A673 (cell line): ENCODE results near the gene ALG13.

Experiments used
- EZH2 ChIP-seq: fragments of 200-600 bp; sonication (generic); IDR thresholded peaks from 2 replicates; pipeline ENCODE4 v1.6.1; 2017; ENCODE audit warnings: borderline replicate concordance, low read depth, mild to moderate bottlenecking, mixed read lengths, antibody characterized with exemption, low read length; ENCODE audit not compliant: poor library complexity, severe bottlenecking
- TF ChIP-seq, protein P1 (sequence below): fragments of 300-800, 200-600 bp; sonication (generic); conservative IDR thresholded peaks from 2 replicates; pipeline ENCODE4 v1.5.1; 2017; ENCODE audit warnings: low read depth, mild to moderate bottlenecking, antibody characterized with exemption, low read length, moderate library complexity, mixed read lengths

DNA sequence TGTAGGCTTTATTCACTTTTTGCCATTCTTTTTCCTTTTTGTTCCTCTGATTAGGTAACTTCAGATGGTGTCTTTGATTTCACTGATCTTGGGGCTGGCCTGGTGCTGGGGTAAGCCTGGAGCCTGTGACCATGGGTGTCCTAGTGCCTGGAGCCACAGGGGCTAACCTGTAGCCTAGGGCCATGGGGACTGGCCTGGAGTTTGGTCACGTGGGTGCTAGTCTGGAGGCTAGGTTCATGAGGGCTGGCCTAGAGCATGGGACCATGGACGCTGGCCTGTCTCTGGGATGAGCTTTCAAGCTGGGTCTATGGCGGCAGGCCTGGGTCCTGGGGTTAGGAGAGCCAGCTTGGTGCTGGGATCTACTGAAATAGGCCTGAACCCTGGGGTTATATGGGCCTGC, 32.2 kb upstream of the ALG13 start:
- TF ChIP-seq, protein P1, sequence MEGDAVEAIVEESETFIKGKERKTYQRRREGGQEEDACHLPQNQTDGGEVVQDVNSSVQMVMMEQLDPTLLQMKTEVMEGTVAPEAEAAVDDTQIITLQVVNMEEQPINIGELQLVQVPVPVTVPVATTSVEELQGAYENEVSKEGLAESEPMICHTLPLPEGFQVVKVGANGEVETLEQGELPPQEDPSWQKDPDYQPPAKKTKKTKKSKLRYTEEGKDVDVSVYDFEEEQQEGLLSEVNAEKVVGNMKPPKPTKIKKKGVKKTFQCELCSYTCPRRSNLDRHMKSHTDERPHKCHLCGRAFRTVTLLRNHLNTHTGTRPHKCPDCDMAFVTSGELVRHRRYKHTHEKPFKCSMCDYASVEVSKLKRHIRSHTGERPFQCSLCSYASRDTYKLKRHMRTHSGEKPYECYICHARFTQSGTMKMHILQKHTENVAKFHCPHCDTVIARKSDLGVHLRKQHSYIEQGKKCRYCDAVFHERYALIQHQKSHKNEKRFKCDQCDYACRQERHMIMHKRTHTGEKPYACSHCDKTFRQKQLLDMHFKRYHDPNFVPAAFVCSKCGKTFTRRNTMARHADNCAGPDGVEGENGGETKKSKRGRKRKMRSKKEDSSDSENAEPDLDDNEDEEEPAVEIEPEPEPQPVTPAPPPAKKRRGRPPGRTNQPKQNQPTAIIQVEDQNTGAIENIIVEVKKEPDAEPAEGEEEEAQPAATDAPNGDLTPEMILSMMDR: no peak
- no peak for TF ChIP-seq EZH2
